GM12874 (cell line): ENCODE measurements around the gene SLC15A5.

Experiments used
- CTCF ChIP-seq: IDR thresholded peaks from 2 replicates; pipeline ENCODE4 v1.5.1; 2011; ENCODE audit warnings: low read depth, mild to moderate bottlenecking, control low read depth, low read length, moderate library complexity; ENCODE audit not compliant: insufficient read depth

The SLC15A5 gene

DNA sequence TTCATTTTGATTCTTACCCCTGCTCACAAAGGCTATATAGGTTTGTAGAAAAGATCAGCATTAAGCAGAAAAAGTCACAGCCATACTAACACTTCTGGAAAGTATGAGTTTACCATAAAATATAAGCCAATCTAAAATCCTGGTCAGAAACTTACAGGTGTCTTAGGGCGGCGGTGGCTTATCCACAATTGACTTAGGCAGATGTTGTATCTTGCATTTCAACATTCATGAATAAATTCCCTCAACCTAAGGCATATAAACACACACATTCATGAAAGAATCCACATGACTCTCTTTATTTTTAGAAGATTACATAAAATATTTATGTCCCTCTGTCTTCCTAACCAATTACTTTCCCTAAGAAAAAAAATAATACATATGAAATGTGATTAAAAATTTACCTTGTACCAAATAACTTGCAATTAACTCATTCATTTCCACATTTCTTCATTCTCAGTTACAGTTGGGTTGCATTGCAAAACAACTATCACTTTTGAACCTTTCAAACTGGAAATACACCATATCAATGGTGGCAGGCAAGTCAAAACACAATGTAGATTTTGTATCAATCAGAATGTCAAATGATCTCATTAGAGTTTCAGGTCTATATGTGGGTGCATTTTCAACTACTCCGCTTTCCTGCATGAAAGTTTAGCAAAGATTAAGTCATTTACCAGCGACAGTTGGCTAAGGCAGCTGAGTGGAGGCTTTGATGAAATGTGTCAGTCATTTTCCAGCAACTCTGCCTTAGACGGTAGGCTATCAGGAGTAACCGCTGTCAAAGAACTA lies 124.4 kb downstream of the SLC15A5 start:
- TF ChIP-seq CTCF = no peak

GRCh38 chr12:16150276-16150675 lies 127.2 kb downstream of the SLC15A5 start:
- TF ChIP-seq CTCF = no peak

DNA sequence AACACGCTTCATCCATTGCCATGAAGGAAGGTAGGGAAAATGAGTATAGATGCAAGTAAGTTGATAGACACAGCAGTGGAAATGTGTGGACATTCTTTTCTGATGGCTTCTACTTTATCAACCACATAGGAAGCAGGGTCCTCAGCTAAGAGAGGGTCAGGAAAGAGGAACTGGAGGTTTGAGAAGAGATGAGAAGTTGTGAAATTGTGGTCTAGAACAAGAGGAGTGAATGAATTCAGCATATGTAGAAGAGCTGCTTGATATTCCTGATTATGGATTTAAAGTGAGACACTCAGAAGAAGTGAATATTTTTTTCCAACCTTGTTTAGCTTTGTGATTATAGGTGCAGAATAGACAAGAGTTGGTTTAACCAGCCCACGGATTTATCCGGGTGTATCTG lies 128.5 kb downstream of the SLC15A5 start:
- no peak for TF ChIP-seq CTCF
